HEK293 (cell line): ENCODE measurements around the gene MRPS27.

ENCODE experiments used
- CTCF ChIP-seq: fragments of 450-650 bp; formaldehyde crosslinking; IDR thresholded peaks from 2 replicates; pipeline ENCODE4 v1.5.1; 2016; ENCODE audit warnings: missing biosample characterization, missing genetic modification characterization
- KLF16 ChIP-seq: fragments of 450-650 bp; formaldehyde crosslinking; IDR thresholded peaks from 2 replicates; pipeline ENCODE4 v1.5.1; 2017; ENCODE audit warnings: missing biosample characterization, missing genetic modification characterization
- ZNF341 ChIP-seq: fragments of 450-650 bp; formaldehyde crosslinking; IDR thresholded peaks from 2 replicates; pipeline ENCODE4; 2016; ENCODE audit warnings: low read depth, missing biosample characterization, missing genetic modification characterization
- ZNF398 ChIP-seq: fragments of 450-650 bp; formaldehyde crosslinking; IDR thresholded peaks from 2 replicates; pipeline ENCODE4 v1.5.1; 2017; ENCODE audit warnings: missing biosample characterization, missing genetic modification characterization
- ZNF670 ChIP-seq: fragments of 450-650 bp; formaldehyde crosslinking; IDR thresholded peaks from 2 replicates; pipeline ENCODE4 v1.5.1; 2016; ENCODE audit warnings: missing biosample characterization, missing genetic modification characterization, low read depth
- TF ChIP-seq, protein P1 (sequence below): sonication (generic); formaldehyde crosslinking; IDR thresholded peaks from 2 replicates; pipeline ENCODE4 v1.8.1; 2022; ENCODE audit warnings: mild to moderate bottlenecking, moderate library complexity, missing genetic modification reagents
- TF ChIP-seq, protein P2 (sequence below): fragments of 450-650 bp; IDR thresholded peaks from 2 replicates; pipeline ENCODE4 v1.5.1; 2018; ENCODE audit warnings: missing biosample characterization, missing genetic modification characterization

GRCh38 chr5:72272398-72272797, 47.6 kb downstream of the MRPS27 start:
- TF ChIP-seq ZNF398 (tag by site-specific recombination): no peak
- no peak for TF ChIP-seq CTCF (tag by site-specific recombination)
- TF ChIP-seq, protein P1, sequence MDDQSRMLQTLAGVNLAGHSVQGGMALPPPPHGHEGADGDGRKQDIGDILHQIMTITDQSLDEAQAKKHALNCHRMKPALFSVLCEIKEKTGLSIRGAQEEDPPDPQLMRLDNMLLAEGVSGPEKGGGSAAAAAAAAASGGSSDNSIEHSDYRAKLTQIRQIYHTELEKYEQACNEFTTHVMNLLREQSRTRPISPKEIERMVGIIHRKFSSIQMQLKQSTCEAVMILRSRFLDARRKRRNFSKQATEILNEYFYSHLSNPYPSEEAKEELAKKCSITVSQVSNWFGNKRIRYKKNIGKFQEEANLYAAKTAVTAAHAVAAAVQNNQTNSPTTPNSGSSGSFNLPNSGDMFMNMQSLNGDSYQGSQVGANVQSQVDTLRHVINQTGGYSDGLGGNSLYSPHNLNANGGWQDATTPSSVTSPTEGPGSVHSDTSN (CRISPR knock-in tag): no peak
- no peak for TF ChIP-seq KLF16 (tag by site-specific recombination)
- TF ChIP-seq, protein P2, sequence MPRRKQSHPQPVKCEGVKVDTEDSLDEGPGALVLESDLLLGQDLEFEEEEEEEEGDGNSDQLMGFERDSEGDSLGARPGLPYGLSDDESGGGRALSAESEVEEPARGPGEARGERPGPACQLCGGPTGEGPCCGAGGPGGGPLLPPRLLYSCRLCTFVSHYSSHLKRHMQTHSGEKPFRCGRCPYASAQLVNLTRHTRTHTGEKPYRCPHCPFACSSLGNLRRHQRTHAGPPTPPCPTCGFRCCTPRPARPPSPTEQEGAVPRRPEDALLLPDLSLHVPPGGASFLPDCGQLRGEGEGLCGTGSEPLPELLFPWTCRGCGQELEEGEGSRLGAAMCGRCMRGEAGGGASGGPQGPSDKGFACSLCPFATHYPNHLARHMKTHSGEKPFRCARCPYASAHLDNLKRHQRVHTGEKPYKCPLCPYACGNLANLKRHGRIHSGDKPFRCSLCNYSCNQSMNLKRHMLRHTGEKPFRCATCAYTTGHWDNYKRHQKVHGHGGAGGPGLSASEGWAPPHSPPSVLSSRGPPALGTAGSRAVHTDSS (tag by site-specific recombination): no peak
- no peak for TF ChIP-seq ZNF670 (tag by site-specific recombination)
- TF ChIP-seq ZNF341 (tag by site-specific recombination): no peak
